GM13976 (cell line): ENCODE results near the gene UACA.
"Not testable (repeated sequence)": the region's sequence is repeated elsewhere in the genome, so short reads cannot be mapped to it uniquely, and the experiment has no call there.

Experiments
- DNase-seq: peaks from one replicate; pipeline ENCODE4 v3.0.0; 2012; ENCODE audit warnings: low spot score
- in situ Hi-C: fragments of 300-500 bp; cut with MboI; formaldehyde crosslinking; loops from one replicate; pipeline ENCODE4 v1.12.0; 2022; ENCODE audit warnings: low sequenced_read_pairs, mixed read lengths, inconsistent platforms; ENCODE audit not compliant: unreplicated experiment
- TF ChIP-seq, protein P1 (sequence below): IDR thresholded peaks from 2 replicates; pipeline ENCODE4 v1.5.1; 2012; ENCODE audit warnings: borderline replicate concordance, mild to moderate bottlenecking; ENCODE audit not compliant: insufficient read depth; ENCODE audit errors: extremely low read depth, missing control alignments, control extremely low read depth

Gene UACA

DNA sequence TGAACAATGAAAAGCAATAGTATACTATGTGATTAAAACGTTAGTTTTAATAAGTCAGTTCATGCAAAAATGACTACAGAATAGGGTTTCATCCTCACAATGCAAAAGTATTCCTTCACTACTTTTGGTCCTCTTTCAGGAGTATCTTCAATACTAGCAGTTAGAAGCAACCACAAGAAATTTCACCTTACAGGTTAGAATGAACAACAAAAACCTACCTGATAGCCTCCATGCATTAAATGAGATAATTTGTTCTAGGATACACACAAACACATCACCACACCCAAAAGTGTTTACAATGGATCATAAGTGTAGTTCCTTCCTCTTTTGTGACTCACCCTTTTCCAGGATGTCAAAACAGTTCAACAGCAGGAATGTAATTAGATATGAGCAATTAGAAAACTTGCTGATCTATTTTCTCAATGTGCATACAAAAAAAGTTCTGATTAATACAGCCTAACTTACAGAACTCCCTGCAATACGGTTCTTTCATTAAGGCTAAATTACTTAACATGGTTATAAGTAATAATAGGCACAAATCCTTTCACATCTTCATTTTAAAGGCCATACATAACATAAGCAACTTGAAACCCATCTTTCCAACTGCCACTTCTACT, 21.6 kb downstream of the UACA start:
- no peak for DNase-seq
- TF ChIP-seq, protein P1, sequence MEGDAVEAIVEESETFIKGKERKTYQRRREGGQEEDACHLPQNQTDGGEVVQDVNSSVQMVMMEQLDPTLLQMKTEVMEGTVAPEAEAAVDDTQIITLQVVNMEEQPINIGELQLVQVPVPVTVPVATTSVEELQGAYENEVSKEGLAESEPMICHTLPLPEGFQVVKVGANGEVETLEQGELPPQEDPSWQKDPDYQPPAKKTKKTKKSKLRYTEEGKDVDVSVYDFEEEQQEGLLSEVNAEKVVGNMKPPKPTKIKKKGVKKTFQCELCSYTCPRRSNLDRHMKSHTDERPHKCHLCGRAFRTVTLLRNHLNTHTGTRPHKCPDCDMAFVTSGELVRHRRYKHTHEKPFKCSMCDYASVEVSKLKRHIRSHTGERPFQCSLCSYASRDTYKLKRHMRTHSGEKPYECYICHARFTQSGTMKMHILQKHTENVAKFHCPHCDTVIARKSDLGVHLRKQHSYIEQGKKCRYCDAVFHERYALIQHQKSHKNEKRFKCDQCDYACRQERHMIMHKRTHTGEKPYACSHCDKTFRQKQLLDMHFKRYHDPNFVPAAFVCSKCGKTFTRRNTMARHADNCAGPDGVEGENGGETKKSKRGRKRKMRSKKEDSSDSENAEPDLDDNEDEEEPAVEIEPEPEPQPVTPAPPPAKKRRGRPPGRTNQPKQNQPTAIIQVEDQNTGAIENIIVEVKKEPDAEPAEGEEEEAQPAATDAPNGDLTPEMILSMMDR: no peak
- in situ Hi-C loops: no loop called here

DNA sequence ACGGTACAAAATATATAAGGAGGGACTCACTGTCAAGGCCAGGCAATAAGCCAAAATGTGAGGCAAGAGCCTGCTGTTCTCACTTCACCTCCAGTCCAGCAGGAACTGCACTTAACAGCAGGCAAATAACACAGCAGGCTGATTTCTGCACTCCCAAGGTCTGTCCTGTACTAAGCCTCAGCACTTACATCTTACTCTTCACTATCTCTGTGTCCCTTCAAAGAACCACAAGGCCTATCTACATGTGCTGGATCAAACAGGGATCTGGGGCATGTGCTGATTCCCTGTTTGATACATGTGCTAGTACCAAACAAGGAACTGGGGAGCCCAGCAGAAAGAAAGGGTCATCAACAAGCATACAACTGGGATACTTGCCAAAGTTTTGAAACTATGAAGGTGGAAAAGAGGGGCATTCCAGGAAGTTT, 22.2 kb downstream of the UACA start:
- no peak for DNase-seq
- in situ Hi-C loops: no loop called here
- TF ChIP-seq, protein P1: no peak

DNA sequence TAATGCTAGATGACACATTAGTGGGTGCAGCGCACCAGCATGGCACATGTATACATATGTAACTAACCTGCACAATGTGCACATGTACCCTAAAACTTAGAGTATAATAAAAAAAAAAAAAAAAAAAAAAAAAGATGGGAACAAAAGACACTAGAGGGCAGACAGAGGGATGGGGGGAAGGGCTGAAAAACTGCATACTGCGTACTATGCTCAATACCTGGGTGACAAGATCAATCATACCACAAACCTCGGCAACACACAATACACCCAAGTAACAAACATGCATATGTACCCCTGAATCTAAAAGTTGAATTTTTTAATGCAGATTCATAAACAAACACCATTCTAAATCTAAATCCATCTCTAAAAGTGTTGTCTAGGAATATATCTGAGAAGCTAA, 28.3 kb downstream of the UACA start:
- in situ Hi-C loops: not testable (repeated sequence)

DNA sequence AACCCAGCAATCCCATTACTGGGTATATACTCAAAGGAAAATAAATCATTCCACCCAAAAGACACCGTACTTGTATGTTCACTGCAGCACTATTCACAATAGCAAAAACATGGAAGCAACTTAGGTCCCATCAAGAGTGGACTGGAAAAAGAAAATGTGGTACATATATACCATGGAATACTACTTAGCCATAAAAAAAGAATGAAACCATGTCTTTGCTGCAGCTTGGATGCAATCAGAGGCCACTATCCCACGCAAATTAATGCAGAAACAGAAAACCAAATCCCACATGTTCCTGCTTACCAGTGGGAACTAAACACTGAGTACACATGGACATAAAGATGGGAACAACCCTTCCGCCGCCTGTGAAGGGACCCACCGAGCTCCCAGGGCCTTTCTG, 34.2 kb downstream of the UACA start:
- DNase-seq: no peak
- TF ChIP-seq, protein P1: no peak
- in situ Hi-C loops: no loop called here

More for the DNA sequence above, 28.3 kb downstream of the UACA start:
- not testable (repeated sequence) for DNase-seq

DNA sequence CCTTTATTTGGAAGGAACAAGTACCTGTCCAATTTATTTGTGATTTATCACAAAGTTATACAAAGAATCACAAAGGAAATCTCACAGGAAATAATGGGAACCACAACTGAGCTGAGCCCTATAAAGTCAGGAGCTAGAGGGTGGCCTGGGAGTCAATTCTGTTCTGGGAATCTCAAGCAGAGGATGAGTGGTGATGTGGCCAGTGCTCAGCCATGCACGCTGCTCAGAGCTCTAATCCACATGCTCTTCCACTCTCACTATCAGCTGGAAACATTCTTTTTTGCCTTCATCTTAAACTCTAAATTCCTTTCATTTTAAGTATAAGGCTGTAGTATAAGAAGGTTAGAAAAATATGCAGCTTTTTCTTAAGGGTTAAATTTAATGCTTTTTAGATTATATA, 36.6 kb downstream of the UACA start:
- TF ChIP-seq, protein P1: no peak
- DNase-seq: no peak
- in situ Hi-C loops: no loop called here

DNA sequence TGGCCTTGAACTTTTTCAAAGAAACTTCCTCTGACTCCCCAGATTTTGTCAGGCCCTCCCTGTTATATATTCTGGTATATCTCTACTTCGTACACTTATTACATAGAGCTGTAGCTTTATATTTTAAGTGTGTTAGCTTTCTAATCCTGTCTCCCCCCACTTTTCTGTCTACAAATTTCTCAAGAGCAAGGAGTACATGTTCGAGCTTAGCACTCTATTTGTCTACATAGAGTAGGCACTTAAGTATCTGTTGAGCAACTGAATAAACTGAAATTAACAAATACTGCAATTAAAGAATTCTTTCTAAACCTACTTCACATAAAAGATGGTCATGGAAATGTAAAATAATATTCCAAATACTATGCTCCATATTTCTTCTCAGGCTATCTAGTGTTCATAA, 39.4 kb downstream of the UACA start:
- DNase-seq: no peak
- TF ChIP-seq, protein P1: no peak
- in situ Hi-C loops: no loop called here

DNA sequence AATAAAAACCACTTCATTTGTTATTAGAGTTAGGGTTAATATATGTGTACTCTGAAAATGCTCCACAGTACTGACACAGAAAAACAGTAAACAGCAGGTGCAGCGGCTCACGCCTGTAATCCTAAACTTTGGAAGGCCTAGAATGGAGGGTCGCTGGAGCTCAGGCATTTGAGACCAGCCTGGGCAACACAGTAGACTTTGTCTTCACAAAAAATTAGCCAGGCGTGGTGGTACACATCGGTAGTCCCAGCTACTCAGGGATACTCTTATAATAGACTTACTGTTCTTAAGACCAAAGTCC, 40.3 kb downstream of the UACA start:
- TF ChIP-seq, protein P1: no peak
- no peak for DNase-seq
- in situ Hi-C loops: no loop called here
